ENCODE measurements around the gene CFAP61. TPM values are rescaled to one million over a fixed set of nuclear protein-coding genes. Genes with fewer than 3 reads are reported as not detected.

The CFAP61 gene
- total RNA-seq, 1 donor from 2014 or later: 8.6 TPM

GRCh38 chr20:20225325-20226043 lies 173.2 kb downstream of the CFAP61 start:
- DNase-seq (no peak), ATAC-seq (no peak)
- no peaks in the 10 kb centered on the region for H3K9me3 ChIP-seq
- TF ChIP-seq, protein P1, sequence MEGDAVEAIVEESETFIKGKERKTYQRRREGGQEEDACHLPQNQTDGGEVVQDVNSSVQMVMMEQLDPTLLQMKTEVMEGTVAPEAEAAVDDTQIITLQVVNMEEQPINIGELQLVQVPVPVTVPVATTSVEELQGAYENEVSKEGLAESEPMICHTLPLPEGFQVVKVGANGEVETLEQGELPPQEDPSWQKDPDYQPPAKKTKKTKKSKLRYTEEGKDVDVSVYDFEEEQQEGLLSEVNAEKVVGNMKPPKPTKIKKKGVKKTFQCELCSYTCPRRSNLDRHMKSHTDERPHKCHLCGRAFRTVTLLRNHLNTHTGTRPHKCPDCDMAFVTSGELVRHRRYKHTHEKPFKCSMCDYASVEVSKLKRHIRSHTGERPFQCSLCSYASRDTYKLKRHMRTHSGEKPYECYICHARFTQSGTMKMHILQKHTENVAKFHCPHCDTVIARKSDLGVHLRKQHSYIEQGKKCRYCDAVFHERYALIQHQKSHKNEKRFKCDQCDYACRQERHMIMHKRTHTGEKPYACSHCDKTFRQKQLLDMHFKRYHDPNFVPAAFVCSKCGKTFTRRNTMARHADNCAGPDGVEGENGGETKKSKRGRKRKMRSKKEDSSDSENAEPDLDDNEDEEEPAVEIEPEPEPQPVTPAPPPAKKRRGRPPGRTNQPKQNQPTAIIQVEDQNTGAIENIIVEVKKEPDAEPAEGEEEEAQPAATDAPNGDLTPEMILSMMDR (IDR thresholded peaks at IDR 0.05): no peak
- no peaks in the 10 kb centered on the region for H3K4me1 ChIP-seq
- no peaks in the 10 kb centered on the region for H3K36me3 ChIP-seq
- no peak overlapping the region for H3K4me3 ChIP-seq
- no peak overlapping the region for H3K27ac ChIP-seq
- no peaks in the 10 kb centered on the region for H3K27me3 ChIP-seq (ENCODE audit: low read depth)
- intact Hi-C loops (cut with DNase I): loop anchor here (10.0 kb wide), 1 partner anchor 141 kb away; no protein-coding TSS in a partner anchor

DNA sequence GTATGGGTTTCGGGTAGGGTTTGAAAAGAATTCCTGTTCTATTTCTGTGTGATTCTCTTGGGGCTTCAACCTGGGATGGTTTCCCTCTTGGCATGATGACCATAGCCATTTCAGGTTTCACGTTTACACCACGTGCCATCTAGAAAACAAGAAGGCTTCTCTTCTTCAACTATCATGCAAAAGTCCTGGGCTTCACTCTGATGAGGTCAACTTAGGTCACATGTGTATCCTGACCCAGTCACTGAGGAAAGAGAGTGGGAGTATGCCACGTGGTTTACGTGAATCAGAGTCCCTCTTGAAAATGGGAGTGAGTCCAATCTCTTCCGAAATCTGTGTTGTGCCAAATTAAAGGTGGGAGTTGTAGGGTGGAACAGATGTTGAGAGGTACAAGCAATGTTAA lies 174.2 kb downstream of the CFAP61 start:
- no peak overlapping the region for H3K4me3 ChIP-seq
- H3K9me3 ChIP-seq: no peaks in the 10 kb centered on the region
- TF ChIP-seq, protein P1 (IDR thresholded peaks at IDR 0.05): no peak
- DNase-seq (no peak), ATAC-seq (no peak)
- intact Hi-C loops (cut with DNase I): loop anchor here (10.0 kb wide), 1 partner anchor 142 kb away; no protein-coding TSS in a partner anchor
- H3K27ac ChIP-seq: no peak overlapping the region
- H3K4me1 ChIP-seq: no peaks in the 10 kb centered on the region
- H3K36me3 ChIP-seq: no peaks in the 10 kb centered on the region
- H3K27me3 ChIP-seq (ENCODE audit: low read depth): peaks cover 3% of the 10 kb centered on the region

DNA sequence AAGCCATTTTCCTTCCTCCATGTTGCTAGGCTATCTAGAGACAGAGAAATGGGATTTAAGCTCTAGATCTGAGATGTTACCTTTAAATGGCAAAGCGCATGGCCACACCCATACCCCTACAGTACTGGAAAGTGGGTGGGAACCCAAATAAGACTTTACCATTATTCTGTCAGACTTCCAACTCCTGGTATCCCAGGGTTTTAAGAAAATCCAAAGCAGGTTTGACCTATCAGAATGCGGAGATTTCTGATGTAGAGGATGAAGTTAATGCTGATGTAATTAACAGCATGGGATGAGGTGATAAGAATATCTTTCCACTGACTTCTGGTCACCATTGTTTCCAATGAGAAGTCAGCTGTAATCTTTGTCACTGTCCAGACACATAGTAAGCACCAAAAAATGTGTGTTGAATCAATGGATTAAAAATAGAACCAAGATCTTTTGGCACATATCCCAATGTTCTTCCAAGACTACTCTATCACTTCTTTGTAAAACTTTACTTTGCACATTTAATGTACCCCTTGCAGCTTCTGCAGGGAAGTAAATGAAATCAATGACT lies 174.8 kb downstream of the CFAP61 start:
- H3K4me1 ChIP-seq: no peaks in the 10 kb centered on the region
- intact Hi-C loops (cut with DNase I): loop anchor here (10.0 kb wide), 1 partner anchor 142 kb away; no protein-coding TSS in a partner anchor
- no peak for ATAC-seq
- TF ChIP-seq, protein P1 (IDR thresholded peaks at IDR 0.05): no peak
- H3K27me3 ChIP-seq (ENCODE audit: low read depth): peaks cover 3% of the 10 kb centered on the region
- H3K9me3 ChIP-seq: no peaks in the 10 kb centered on the region
- no peak overlapping the region for H3K27ac ChIP-seq
- H3K36me3 ChIP-seq: no peaks in the 10 kb centered on the region
- no peak for DNase-seq
- H3K4me3 ChIP-seq: no peak overlapping the region

DNA sequence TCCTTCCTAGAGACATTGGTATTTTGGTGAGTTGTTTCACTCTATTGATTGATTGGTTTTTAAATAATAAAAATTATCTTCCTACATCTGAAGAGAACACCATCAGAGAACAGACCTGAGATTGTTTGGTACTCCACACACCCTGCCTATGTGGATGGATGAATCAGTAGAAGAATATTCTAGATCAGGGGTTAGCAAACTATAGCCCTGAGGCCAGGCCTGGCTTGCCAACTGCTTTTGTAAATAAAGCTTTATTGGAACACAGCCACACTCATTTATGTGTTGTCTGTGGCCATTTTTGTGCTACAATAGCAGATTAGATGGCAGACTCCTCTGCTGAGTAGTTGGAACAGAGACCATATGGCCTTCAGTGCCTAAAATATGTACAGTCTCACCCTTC lies 176.0 kb downstream of the CFAP61 start:
- intact Hi-C loops (cut with DNase I): loop anchor here (10.0 kb wide), 1 partner anchor 144 kb away; no protein-coding TSS in a partner anchor
- no peaks in the 10 kb centered on the region for H3K4me1 ChIP-seq
- ATAC-seq (no peak), DNase-seq (no peak)
- TF ChIP-seq, protein P1 (IDR thresholded peaks at IDR 0.05): no peak
- peaks cover 3% of the 10 kb centered on the region for H3K27me3 ChIP-seq (ENCODE audit: low read depth)
- H3K36me3 ChIP-seq: no peaks in the 10 kb centered on the region
- H3K27ac ChIP-seq: no peak overlapping the region
- no peaks in the 10 kb centered on the region for H3K9me3 ChIP-seq
- H3K4me3 ChIP-seq: no peak overlapping the region

DNA sequence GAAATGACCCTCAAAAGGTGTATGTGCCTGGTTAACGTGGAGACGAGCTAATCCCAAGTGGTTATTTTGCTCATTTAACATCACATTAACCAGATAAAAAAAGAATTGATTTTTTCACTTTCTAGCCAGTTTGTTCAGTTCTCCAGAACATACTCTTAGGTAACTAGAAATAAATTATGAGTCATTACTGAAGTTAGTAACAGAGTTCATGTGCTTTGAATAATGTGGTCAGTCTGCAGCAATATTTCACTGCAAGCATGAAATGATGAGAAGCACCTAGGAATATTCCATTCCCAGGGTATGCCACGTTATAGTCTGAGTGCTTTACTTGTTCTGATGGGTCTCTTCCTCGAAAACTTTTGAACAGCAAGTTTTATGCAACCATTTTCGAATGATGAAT lies 177.3 kb downstream of the CFAP61 start:
- Histone ChIP-seq H3K36me3 (no peaks in the 10 kb centered on the region), H3K27me3 (ENCODE audit: low read depth) (peaks cover 3% of the 10 kb centered on the region), H3K4me1 (no peaks in the 10 kb centered on the region), H3K9me3 (no peaks in the 10 kb centered on the region), H3K27ac (no peak overlapping the region), H3K4me3 (no peak overlapping the region)
- no peak for ATAC-seq
- no peak for DNase-seq
- TF ChIP-seq, protein P1 (IDR thresholded peaks at IDR 0.05): no peak
- intact Hi-C loops (cut with DNase I): loop anchor here (10.0 kb wide), 1 partner anchor 145 kb away; no protein-coding TSS in a partner anchor

All from lower lobe of right lung (tissue), 2 donors.